Fibroblast of lung (primary cell): ENCODE data around the gene SLC19A3. TPM values are rescaled to one million over a fixed set of nuclear protein-coding genes. Genes with fewer than 3 reads are reported as not detected.
"Not testable (repeated sequence)": the region's sequence is repeated elsewhere in the genome, so short reads cannot be mapped to it uniquely, and the experiment has no call there.

ENCODE experiments used
- DNase-seq, 2 donors: peaks; one replicate each; pipeline versions ENCODE4 v3.0.0 to v3.0.0-alpha.2; 2010; ENCODE audit warnings: low read depth in 2 of 2
- H2AFZ ChIP-seq: 2 replicates; pipeline ENCODE4 v1.5.1; 2012; ENCODE audit warnings: low read length, control low read depth, inconsistent platforms
- H3K27ac ChIP-seq: 2 replicates; pipeline ENCODE4 v1.5.1; 2011; ENCODE audit warnings: low read length, control low read depth; ENCODE audit not compliant: insufficient read depth
- H3K27me3 ChIP-seq: 2 replicates; pipeline ENCODE4 v1.5.1; 2011; ENCODE audit warnings: mild to moderate bottlenecking, low read length; ENCODE audit not compliant: control insufficient read depth, insufficient read depth
- H3K36me3 ChIP-seq: 2 replicates; pipeline ENCODE4 v1.5.1; 2011; ENCODE audit warnings: low read length; ENCODE audit not compliant: control insufficient read depth, insufficient read depth
- H3K4me1 ChIP-seq: 2 replicates; pipeline ENCODE4 v1.5.1; 2011; ENCODE audit warnings: low read length; ENCODE audit not compliant: control insufficient read depth, insufficient read depth; ENCODE audit errors: extremely low read depth
- H3K4me2 ChIP-seq: 2 replicates; pipeline ENCODE4 v1.5.1; 2011; ENCODE audit warnings: low read length, control low read depth; ENCODE audit not compliant: insufficient read depth; ENCODE audit errors: extremely low read depth
- H3K4me3 ChIP-seq, 4 experiments: fragments of 200-600 bp in 1 of 4; sonication (generic) in 1 of 4; replicated peaks in 1 of 4; 2 replicates each; pipeline ENCODE4 v1.5.1; 2011 to 2016; ENCODE audit warnings: low read length in 4 of 4, low read depth in 3 of 4, mild to moderate bottlenecking in 3 of 4, control low read depth in 2 of 4, inconsistent platforms in 1 of 4, mixed read lengths in 1 of 4; ENCODE audit not compliant: insufficient read depth in 1 of 4; ENCODE audit errors: control extremely low read depth in 1 of 4
- H3K79me2 ChIP-seq: 2 replicates; pipeline ENCODE4 v1.5.1; 2012; ENCODE audit warnings: mild to moderate bottlenecking, low read length, inconsistent platforms; ENCODE audit not compliant: control insufficient read depth, insufficient read depth
- H3K9ac ChIP-seq: 2 replicates; pipeline ENCODE4 v1.5.1; 2011; ENCODE audit warnings: mild to moderate bottlenecking, low read length, control low read depth; ENCODE audit not compliant: insufficient read depth
- H3K9me3 ChIP-seq: 2 replicates; pipeline ENCODE4 v1.5.1; 2012; ENCODE audit warnings: low read depth, low read length; ENCODE audit not compliant: control insufficient read depth, insufficient read depth
- H4K20me1 ChIP-seq: 2 replicates; pipeline ENCODE4 v1.5.1; 2011; ENCODE audit warnings: low read length; ENCODE audit not compliant: control insufficient read depth, insufficient read depth; ENCODE audit errors: extremely low read depth
- CTCF ChIP-seq, 2 donors: IDR thresholded peaks in 1 of 2; conservative IDR thresholded peaks in 1 of 2; 1 replicate in 1 of 2; 2 replicates in 1 of 2; pipeline ENCODE4 v1.5.1; 2011 to 2012; ENCODE audit warnings: low read length in 2 of 2, control low read depth in 1 of 2, inconsistent platforms in 1 of 2, low read depth in 1 of 2, mild to moderate bottlenecking in 1 of 2
- EZH2 ChIP-seq: IDR thresholded peaks from 2 replicates; pipeline ENCODE4 v1.5.1; 2012; ENCODE audit warnings: low read length, control low read depth, mild to moderate bottlenecking; ENCODE audit errors: missing control alignments
- polyA plus RNA-seq, 2 donors: library from polyadenylated mRNA; depleted of rRNA in 1 of 2; stranded (reverse) in 1 of 2; unstranded in 1 of 2; fragments of >200 nt; gene quantifications; 2 replicates each; pipeline ENCODE4 v1.2.1, GENCODE V29; 2011 to 2012; ENCODE audit warnings: missing spikeins in 1 of 2
- total RNA-seq: library from RNA; depleted of rRNA; stranded (reverse); fragments of >200 nt; gene quantifications from 2 replicates; pipeline ENCODE4 v1.2.1, GENCODE V29; 2014

SLC19A3 gene
- total and polyA plus RNA-seq, 2 donors (not counting 1 experiment from before 2014, with no cell fraction given), result 0.11 to 0.17 TPM

GRCh38 chr2:227684258-227684657, 33.6 kb downstream of the SLC19A3 start:
- Histone ChIP-seq H3K27me3 (no peaks in the 10 kb centered on the region), H3K27ac (no peak overlapping the region), H2AFZ (no peak overlapping the region), H3K79me2 (no peaks in the 10 kb centered on the region), H3K4me3 (no peak overlapping the region), H4K20me1 (no peaks in the 10 kb centered on the region), H3K9ac (no peak overlapping the region), H3K36me3 (no peaks in the 10 kb centered on the region), H3K4me1 (no peaks in the 10 kb centered on the region), H3K4me2 (no peak overlapping the region), H3K9me3 (no peaks in the 10 kb centered on the region)
- TF ChIP-seq EZH2 (no peak), CTCF (conservative IDR thresholded peaks at IDR 0.05 in 1 of 2, IDR thresholded peaks at IDR 0.05 in 1 of 2; ENCODE audit: low read depth in 1 of 2, low read length in 2 of 2) (no peak)
- DNase-seq, result no peak

- Histone ChIP-seq H3K9me3 (no peaks in the 10 kb centered on the region), H4K20me1 (no peaks in the 10 kb centered on the region), H3K9ac (no peak overlapping the region), H3K27me3 (no peaks in the 10 kb centered on the region), H3K4me2 (no peak overlapping the region), H3K27ac (no peak overlapping the region), H3K4me1 (no peaks in the 10 kb centered on the region), H2AFZ (no peak overlapping the region), H3K79me2 (no peaks in the 10 kb centered on the region), H3K4me3 (no peak overlapping the region), H3K36me3 (no peaks in the 10 kb centered on the region)
- TF ChIP-seq CTCF (conservative IDR thresholded peaks at IDR 0.05 in 1 of 2, IDR thresholded peaks at IDR 0.05 in 1 of 2; ENCODE audit: low read depth in 1 of 2, low read length in 2 of 2) (no peak), EZH2 (no peak)
- DNase-seq, result no peak
These were observed 39.9 kb downstream of the SLC19A3 start for GRCh38 chr2:227677928-227678327.

GRCh38 chr2:227674485-227674884, 43.3 kb downstream of the SLC19A3 start:
- H4K20me1 ChIP-seq, result no peaks in the 10 kb centered on the region
- no peak overlapping the region for H2AFZ ChIP-seq
- H3K9ac ChIP-seq, result no peak overlapping the region

GRCh38 chr2:227673620-227674019, 44.2 kb downstream of the SLC19A3 start:
- H3K36me3 ChIP-seq, H3K4me1 ChIP-seq, H3K4me2 ChIP-seq, H3K4me3 ChIP-seq, H3K9me3 ChIP-seq, H3K79me2 ChIP-seq, DNase-seq, H4K20me1 ChIP-seq, H3K27me3 ChIP-seq, H2AFZ ChIP-seq, H3K9ac ChIP-seq, H3K27ac ChIP-seq: not testable (repeated sequence)

More at GRCh38 chr2:227674485-227674884, 43.3 kb downstream of the SLC19A3 start:
- H3K4me3 ChIP-seq, result no peak overlapping the region
- no peak overlapping the region for H3K4me2 ChIP-seq
- no peaks in the 10 kb centered on the region for H3K36me3 ChIP-seq
- H3K9me3 ChIP-seq, result no peaks in the 10 kb centered on the region
- no peaks in the 10 kb centered on the region for H3K79me2 ChIP-seq
- DNase-seq, result no peak
- H3K27me3 ChIP-seq, result no peaks in the 10 kb centered on the region
- no peaks in the 10 kb centered on the region for H3K4me1 ChIP-seq
- no peak for TF ChIP-seq EZH2
- no peak for TF ChIP-seq CTCF (conservative IDR thresholded peaks at IDR 0.05 in 1 of 2, IDR thresholded peaks at IDR 0.05 in 1 of 2; ENCODE audit: low read depth in 1 of 2, low read length in 2 of 2)
- H3K27ac ChIP-seq, result no peak overlapping the region
